MCF 10A (cell line): ENCODE results near the gene CLEC11A. TPM values are rescaled to one million over a fixed set of nuclear protein-coding genes. Genes with fewer than 3 reads are reported as not detected.
A peak's percentile ranks its signal among the peaks of the same experiment; 100 is the strongest.

ENCODE experiments used
- BruUV-seq: library from RNA; stranded (reverse); fragments of 400-500 nt; replicated peaks from 2 replicates; lab custom pipeline; 2021; lab: Mats Ljungman, UMichigan
- CTCF ChIA-PET: fragments of 300-600 bp; sonication (Branson Sonifier 250); formaldehyde crosslinking; extraction: SDS; loops from one replicate; lab custom pipeline; 2021; ENCODE audit warnings: antibody characterized with exemption, inconsistent platforms; lab: Yijun Ruan, JAX
- POLR2A ChIA-PET: fragments of 300-600, 350-650 bp; sonication (Branson Sonifier 250); formaldehyde crosslinking; extraction: SDS; loops from one replicate; lab custom pipeline; 2020; ENCODE audit warnings: antibody characterized with exemption, inconsistent platforms; lab: Yijun Ruan, JAX
- DNase-seq: peaks from one replicate; pipeline ENCODE4 v3.0.0-alpha.2; 2018; ENCODE audit not compliant: unreplicated experiment
- H3K27ac Mint-ChIP-seq: one replicate; pipeline ENCODE4 v1.8.0; 2022; ENCODE audit warnings: mild to moderate bottlenecking, low read depth, mixed read lengths; ENCODE audit not compliant: unreplicated experiment
- H3K27me3 Mint-ChIP-seq: one replicate; pipeline ENCODE4 v1.8.0; 2022; ENCODE audit warnings: mixed read lengths; ENCODE audit not compliant: insufficient read depth, unreplicated experiment
- H3K36me3 Mint-ChIP-seq: one replicate; pipeline ENCODE4 v1.8.0; 2022; ENCODE audit warnings: mild to moderate bottlenecking, moderate library complexity, mixed read lengths; ENCODE audit not compliant: insufficient read depth, unreplicated experiment
- H3K4me1 Mint-ChIP-seq: one replicate; pipeline ENCODE4 v1.8.0; 2022; ENCODE audit warnings: mixed read lengths; ENCODE audit not compliant: insufficient read depth, unreplicated experiment
- H3K4me3 Mint-ChIP-seq: one replicate; pipeline ENCODE4 v1.8.0; 2022; ENCODE audit warnings: mild to moderate bottlenecking, moderate library complexity, mixed read lengths; ENCODE audit not compliant: unreplicated experiment
- H3K9me3 Mint-ChIP-seq: one replicate; pipeline ENCODE4 v1.8.0; 2022; ENCODE audit warnings: mixed read lengths; ENCODE audit not compliant: unreplicated experiment
- intact Hi-C: fragments of 100-400 bp; cut with micrococcal nuclease; formaldehyde crosslinking; loops from 2 replicates; pipeline ENCODE4 v1.14.1; 2022
- total RNA-seq: library from RNA; stranded (reverse); gene quantifications from 2 replicates; pipeline ENCODE4 v1.2.3, GENCODE V29; 2022
- TF ChIP-seq, protein P1 (sequence below): fragments of 200-600 bp; IDR thresholded peaks from one replicate; pipeline ENCODE4 v1.8.0; 2022; ENCODE audit warnings: antibody characterized with exemption, mild to moderate bottlenecking; ENCODE audit not compliant: unreplicated experiment

Gene CLEC11A
- total RNA-seq, 1 experiment from 2014 or later = 2.4 TPM

DNA sequence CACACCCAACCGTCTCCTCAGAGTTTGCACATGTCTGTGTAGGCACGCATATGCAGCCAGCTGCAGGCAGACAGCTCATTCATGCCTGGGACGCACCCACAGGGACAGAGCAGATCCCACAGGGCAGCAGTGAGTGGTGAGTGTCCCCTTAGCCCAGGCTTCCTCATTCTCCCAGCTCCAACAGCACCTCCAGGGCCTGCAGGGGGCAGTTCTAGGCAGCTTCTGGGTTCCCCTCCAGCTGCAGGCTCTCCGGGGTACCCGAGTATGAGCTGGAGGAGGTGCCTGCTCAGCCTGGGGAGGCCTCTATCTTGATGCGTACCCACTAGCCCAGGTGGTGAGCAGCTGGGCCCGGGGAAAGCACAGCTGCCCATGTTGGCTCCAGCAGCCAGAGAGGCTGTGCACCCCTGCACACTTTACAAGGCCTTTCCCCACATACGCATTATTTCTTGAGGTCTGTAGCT, 2.2 kb upstream of the CLEC11A start:
- intact Hi-C loops = no loop called here
- Mint-ChIP-seq H3K36me3 (no peaks in the 10 kb centered on the region), H3K27ac (no peak overlapping the region), H3K9me3 (no peaks in the 10 kb centered on the region), H3K4me1 (peaks cover 7% of the 10 kb centered on the region), H3K4me3 (no peak overlapping the region), H3K27me3 (peaks cover 11% of the 10 kb centered on the region)
- ChIA-PET CTCF (interaction anchor here (0.6 to 0.9 kb wide), 3 partner anchors 15 to 63 kb away, joined by 3 to 4 read pairs (median 3); no protein-coding TSS in a partner anchor), POLR2A (no interaction called here)
- TF ChIP-seq, protein P1, sequence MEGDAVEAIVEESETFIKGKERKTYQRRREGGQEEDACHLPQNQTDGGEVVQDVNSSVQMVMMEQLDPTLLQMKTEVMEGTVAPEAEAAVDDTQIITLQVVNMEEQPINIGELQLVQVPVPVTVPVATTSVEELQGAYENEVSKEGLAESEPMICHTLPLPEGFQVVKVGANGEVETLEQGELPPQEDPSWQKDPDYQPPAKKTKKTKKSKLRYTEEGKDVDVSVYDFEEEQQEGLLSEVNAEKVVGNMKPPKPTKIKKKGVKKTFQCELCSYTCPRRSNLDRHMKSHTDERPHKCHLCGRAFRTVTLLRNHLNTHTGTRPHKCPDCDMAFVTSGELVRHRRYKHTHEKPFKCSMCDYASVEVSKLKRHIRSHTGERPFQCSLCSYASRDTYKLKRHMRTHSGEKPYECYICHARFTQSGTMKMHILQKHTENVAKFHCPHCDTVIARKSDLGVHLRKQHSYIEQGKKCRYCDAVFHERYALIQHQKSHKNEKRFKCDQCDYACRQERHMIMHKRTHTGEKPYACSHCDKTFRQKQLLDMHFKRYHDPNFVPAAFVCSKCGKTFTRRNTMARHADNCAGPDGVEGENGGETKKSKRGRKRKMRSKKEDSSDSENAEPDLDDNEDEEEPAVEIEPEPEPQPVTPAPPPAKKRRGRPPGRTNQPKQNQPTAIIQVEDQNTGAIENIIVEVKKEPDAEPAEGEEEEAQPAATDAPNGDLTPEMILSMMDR = no peak
- no peak for DNase-seq
- no TSS peak for BruUV-seq

DNA sequence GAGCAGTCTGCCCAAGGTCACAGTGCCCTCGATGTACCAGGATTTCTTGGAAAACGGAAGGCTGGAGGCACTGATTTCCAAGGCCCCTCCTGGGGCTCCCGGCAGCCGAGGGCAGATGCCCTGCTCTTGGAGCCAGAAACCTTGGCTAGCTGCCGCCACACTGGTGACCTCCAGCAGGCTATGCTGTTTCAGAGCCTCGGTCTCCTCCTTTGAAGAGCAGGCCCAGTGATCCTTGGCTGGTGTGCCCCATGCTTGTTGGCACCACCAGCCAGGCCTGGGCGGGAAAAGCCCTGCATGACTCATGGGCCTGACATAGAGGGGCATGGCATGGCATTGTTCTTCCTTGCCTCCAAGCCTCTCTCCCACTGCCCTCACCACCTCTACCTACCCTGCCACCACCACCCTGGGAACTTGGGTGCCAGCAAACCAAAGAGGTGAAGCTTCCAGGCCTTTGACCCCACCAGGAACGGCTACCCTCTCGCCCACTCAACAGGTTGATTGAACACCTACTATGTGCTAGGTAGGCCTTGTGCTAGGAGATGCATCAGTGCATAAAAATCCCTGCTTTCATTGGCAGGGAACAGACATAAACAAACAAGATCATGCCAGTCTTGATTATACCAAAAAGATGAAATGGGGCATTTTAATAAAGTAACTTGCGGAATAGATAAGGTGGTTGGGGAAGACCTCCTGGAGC, 1.6 kb upstream of the CLEC11A start:
- no peaks in the 10 kb centered on the region for H3K36me3 Mint-ChIP-seq
- no peak overlapping the region for H3K4me3 Mint-ChIP-seq
- peak; percentile 12 for DNase-seq
- intact Hi-C loops = no loop called here
- peaks cover 11% of the 10 kb centered on the region for H3K27me3 Mint-ChIP-seq
- H3K9me3 Mint-ChIP-seq = no peaks in the 10 kb centered on the region
- no TSS peak for BruUV-seq
- TF ChIP-seq, protein P1 = no peak
- ChIA-PET CTCF (interaction anchor here (0.6 to 0.8 kb wide), 2 partner anchors 16 to 180 kb away, joined by 3 read pairs; no protein-coding TSS in a partner anchor), POLR2A (no interaction called here)
- H3K4me1 Mint-ChIP-seq = peaks cover 7% of the 10 kb centered on the region
- H3K27ac Mint-ChIP-seq = no peak overlapping the region

DNA sequence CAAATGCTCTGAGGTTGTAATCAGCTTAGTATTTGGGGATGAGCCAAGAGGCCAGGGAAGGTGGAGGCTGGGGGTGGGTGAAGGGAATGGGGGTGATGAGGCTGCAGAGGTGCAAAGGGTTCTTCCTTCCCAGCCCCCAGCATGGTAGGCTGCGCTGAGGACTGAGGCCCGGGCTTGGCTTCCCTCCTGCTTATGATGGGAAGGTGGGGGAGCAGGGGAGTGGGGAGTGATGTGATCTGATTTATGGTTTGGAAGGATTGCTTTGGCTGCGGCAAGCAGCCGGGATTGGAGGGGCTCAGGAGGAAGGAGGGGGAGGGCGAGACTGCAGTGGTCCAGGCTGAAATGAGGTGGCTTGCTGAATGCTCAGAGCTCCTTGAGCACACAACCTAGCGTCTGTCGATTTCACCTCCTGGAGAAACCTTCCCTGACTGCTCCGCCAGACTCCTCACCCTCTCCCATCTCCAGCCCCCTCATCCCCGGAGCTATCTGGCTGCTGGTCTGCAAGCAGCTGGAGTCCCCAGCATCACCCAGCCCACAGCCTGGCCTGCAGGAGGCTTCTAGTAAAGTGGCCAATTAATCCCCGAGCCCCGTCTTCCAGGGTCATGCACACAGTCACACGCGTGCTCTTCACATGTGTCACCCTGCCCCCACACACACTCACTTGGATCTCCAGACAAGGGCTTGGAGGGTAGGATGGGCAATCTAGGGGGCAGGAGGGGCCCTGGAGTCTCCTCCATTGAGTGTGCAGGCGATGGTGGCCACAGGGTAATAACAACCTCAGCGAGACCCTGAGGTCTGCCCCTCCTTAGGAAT, 757 bp upstream of the CLEC11A start:
- POLR2A ChIA-PET = no interaction called here
- intact Hi-C loops = no loop called here
- TF ChIP-seq, protein P1 = no peak
- CTCF ChIA-PET = interaction anchor here (0.5 to 0.6 kb wide), 2 partner anchors 18 to 179 kb away, joined by 3 read pairs; no protein-coding TSS in a partner anchor
- Mint-ChIP-seq H3K27me3 (peaks cover 3% of the 10 kb centered on the region), H3K4me3 (peak overlapping the region; percentile 35), H3K36me3 (no peaks in the 10 kb centered on the region), H3K27ac (no peak overlapping the region), H3K9me3 (no peaks in the 10 kb centered on the region), H3K4me1 (peaks cover 7% of the 10 kb centered on the region)
- DNase-seq = no peak
- no TSS peak for BruUV-seq
